ENCODE measurements around the gene MAD1L1. TPM values are rescaled to one million over a fixed set of nuclear protein-coding genes. Genes with fewer than 3 reads are reported as not detected.

MAD1L1 gene
- total and polyA plus RNA-seq, 10 donors: 47.3 to 118 (median 68.2) TPM

- Histone ChIP-seq H3K27ac (no peak overlapping the region), H3K27me3 (replicated peaks in 1 of 7) (no peaks in the 10 kb centered on the region), H3K4me3 (no peak overlapping the region), H3K36me3 (peaks cover 0 to 54% (median 0%) of the 10 kb centered on the region in 6 donors), H3K4me1 (no peaks in the 10 kb centered on the region), H3K9me3 (peaks cover 0 to 16% (median 6%) of the 10 kb centered on the region in 8 donors)
- TF ChIP-seq POLR2AphosphoS5 (IDR thresholded peaks at IDR 0.05): no peak
- no peak for TF ChIP-seq CTCF (IDR thresholded peaks at IDR 0.05 in 8 of 11, conservative IDR thresholded peaks at IDR 0.05 in 3 of 11)
- TF ChIP-seq POLR2A (IDR thresholded peaks at IDR 0.05): no peak
- intact Hi-C loops (cut with DNase I; ENCODE audit: low total_unique reads): no loop called here
- no peak for DNase-seq
- 88 to 94% (median 93%) methylated on average over 8 to 15 of the region's 15 CpGs for WGBS, 5 donors
Measured at GRCh38 chr7:1963575-1963974, 269.2 kb downstream of the MAD1L1 start.

GRCh38 chr7:1961701-1962276 is 271.0 kb downstream of the MAD1L1 start:
- intact Hi-C loops (cut with DNase I; ENCODE audit: low total_unique reads): no loop called here
- H3K27me3 ChIP-seq (replicated peaks in 1 of 7): no peaks in the 10 kb centered on the region
- H3K4me1 ChIP-seq: no peaks in the 10 kb centered on the region
- H3K9me3 ChIP-seq: peaks cover 0 to 16% (median 6%) of the 10 kb centered on the region in 8 donors
- 49 to 64% (median 61%) methylated on average over 15 of the region's 15 CpGs for WGBS, 5 donors
- no peak for TF ChIP-seq POLR2AphosphoS5 (IDR thresholded peaks at IDR 0.05)
- no peak for TF ChIP-seq CTCF (IDR thresholded peaks at IDR 0.05 in 8 of 11, conservative IDR thresholded peaks at IDR 0.05 in 3 of 11)
- no peak for TF ChIP-seq POLR2A (IDR thresholded peaks at IDR 0.05)
- H3K36me3 ChIP-seq: peaks cover 0 to 56% (median 5%) of the 10 kb centered on the region in 6 donors
- no peak overlapping the region for H3K27ac ChIP-seq
- DNase-seq: no peak
- no peak overlapping the region for H3K4me3 ChIP-seq

- no peak for TF ChIP-seq POLR2A (IDR thresholded peaks at IDR 0.05)
Measured at GRCh38 chr7:1959305-1959704, 273.4 kb downstream of the MAD1L1 start.

GRCh38 chr7:1957471-1958225 is 275.1 kb downstream of the MAD1L1 start:
- no peak overlapping the region for H3K4me3 ChIP-seq
- peaks cover 0 to 53% (median 5%) of the 10 kb centered on the region in 6 donors for H3K36me3 ChIP-seq

More at GRCh38 chr7:1959305-1959704, 273.4 kb downstream of the MAD1L1 start:
- no peaks in the 10 kb centered on the region for H3K27me3 ChIP-seq (replicated peaks in 1 of 7)
- H3K27ac ChIP-seq: no peak overlapping the region
- H3K9me3 ChIP-seq: peaks cover 0 to 16% (median 6%) of the 10 kb centered on the region in 8 donors
- intact Hi-C loops (cut with DNase I; ENCODE audit: low total_unique reads): no loop called here
- 93 to 98% (median 96%) methylated on average over 13 of the region's 13 CpGs for WGBS, 5 donors
- no peak overlapping the region for H3K4me3 ChIP-seq
- H3K36me3 ChIP-seq: peaks cover 0 to 53% (median 5%) of the 10 kb centered on the region in 6 donors
- DNase-seq: no peak
- peaks cover 0 to 3% (median 0%) of the 10 kb centered on the region in 6 donors for H3K4me1 ChIP-seq

More at GRCh38 chr7:1957471-1958225, 275.1 kb downstream of the MAD1L1 start:
- intact Hi-C loops (cut with DNase I; ENCODE audit: low total_unique reads): no loop called here
- DNase-seq: peak; percentile 55
- Histone ChIP-seq H3K4me1 (peaks cover 0 to 3% (median 0%) of the 10 kb centered on the region in 6 donors), H3K9me3 (peaks cover 0 to 14% (median 6%) of the 10 kb centered on the region in 8 donors), H3K27ac (no peak overlapping the region), H3K27me3 (replicated peaks in 1 of 7) (no peaks in the 10 kb centered on the region)
- TF ChIP-seq POLR2A (IDR thresholded peaks at IDR 0.05) (no peak), CTCF (IDR thresholded peaks at IDR 0.05 in 8 of 11, conservative IDR thresholded peaks at IDR 0.05 in 3 of 11) (no peak), POLR2AphosphoS5 (IDR thresholded peaks at IDR 0.05) (no peak)
- 87 to 95% (median 91%) methylated on average over 28 of the region's 28 CpGs for WGBS, 5 donors
